SK-N-SH (cell line): ENCODE results near the gene MOSPD2. TPM values are rescaled to one million over a fixed set of nuclear protein-coding genes. Genes with fewer than 3 reads are reported as not detected.

Source experiments
- CTCF ChIA-PET: fragments of 300-600, 350-600 bp; formaldehyde crosslinking; extraction: SDS; loops from one replicate; lab custom pipeline; 2021; lab: Yijun Ruan, JAX
- POLR2A ChIA-PET: fragments of 350-600 bp; sonication (Branson Sonifier 250); formaldehyde crosslinking; extraction: SDS; loops from one replicate; lab custom pipeline; 2020; ENCODE audit warnings: antibody characterized with exemption, inconsistent platforms; lab: Yijun Ruan, JAX
- DNase-seq: peaks from one replicate; pipeline ENCODE4 v3.0.0; 2012
- H2AFZ ChIP-seq: fragments of 200-600 bp; sonication (generic); 2 replicates; pipeline ENCODE4 v1.8.1; 2016; ENCODE audit warnings: antibody characterized with exemption, mild to moderate bottlenecking, low read depth
- H3F3A ChIP-seq: fragments of 200-600 bp; sonication (generic); replicated peaks from 2 replicates; pipeline ENCODE3; 2016; ENCODE audit warnings: antibody characterized with exemption, mild to moderate bottlenecking; ENCODE audit not compliant: insufficient read depth
- H3K27ac ChIP-seq, 2 experiments: fragments of 200-500 bp in 1 of 2; fragments of 200-600 bp in 1 of 2; sonication (Bioruptor generic) in 1 of 2; sonication (generic), shearing (Covaris generic) in 1 of 2; 2 replicates each; pipeline versions ENCODE4 v1.5.1 to v1.6.1; 2014 to 2016; ENCODE audit warnings: low read depth in 2 of 2, inconsistent platforms in 1 of 2, low read length in 1 of 2, mild to moderate bottlenecking in 1 of 2, mixed read lengths in 1 of 2
- H3K27me3 ChIP-seq: fragments of 200-600 bp; sonication (generic), shearing (Covaris generic); 2 replicates; pipeline ENCODE4 v1.6.1; 2016; ENCODE audit warnings: mixed run types; ENCODE audit not compliant: insufficient read depth
- H3K36me3 ChIP-seq, 2 experiments: fragments of 200-500 bp in 1 of 2; fragments of 200-600 bp in 1 of 2; sonication (Bioruptor generic) in 1 of 2; sonication (generic) in 1 of 2; replicated peaks in 1 of 2; 2 replicates each; pipeline versions ENCODE3 to v1.5.1; 2014 to 2016; ENCODE audit warnings: low read length in 1 of 2, mild to moderate bottlenecking in 1 of 2; ENCODE audit not compliant: insufficient read depth in 2 of 2, control insufficient read depth in 1 of 2
- H3K4me1 ChIP-seq, 2 experiments: fragments of 200-500 bp in 1 of 2; fragments of 200-600 bp in 1 of 2; sonication (Bioruptor generic) in 1 of 2; sonication (generic), shearing (Covaris generic) in 1 of 2; 2 replicates each; pipeline versions ENCODE4 v1.5.1 to v1.6.1; 2014 to 2016; ENCODE audit warnings: low read depth in 1 of 2, low read length in 1 of 2, mixed run types in 1 of 2; ENCODE audit not compliant: insufficient read depth in 2 of 2, control insufficient read depth in 1 of 2
- H3K4me2 ChIP-seq: fragments of 200-600 bp; sonication (generic), shearing (Covaris generic); 2 replicates; pipeline ENCODE4 v1.6.1; 2017; ENCODE audit warnings: mixed run types
- H3K4me3 ChIP-seq, 2 experiments: fragments of 200-500 bp in 1 of 2; fragments of 200-600 bp in 1 of 2; sonication (Bioruptor generic) in 1 of 2; sonication (generic), shearing (Covaris generic) in 1 of 2; 2 replicates each; pipeline versions ENCODE4 v1.5.1 to v1.8.1; 2014 to 2016; ENCODE audit warnings: low read depth in 2 of 2, inconsistent platforms in 1 of 2, low read length in 1 of 2, mild to moderate bottlenecking in 1 of 2, mixed read lengths in 1 of 2, moderate library complexity in 1 of 2
- H3K79me2 ChIP-seq: fragments of 200-600 bp; sonication (generic); 2 replicates; pipeline ENCODE4 v1.8.1; 2017; ENCODE audit warnings: mild to moderate bottlenecking; ENCODE audit not compliant: insufficient read depth
- H3K9ac ChIP-seq: fragments of 200-600 bp; sonication (generic); 2 replicates; pipeline ENCODE4 v1.6.1; 2017; ENCODE audit warnings: mixed run types
- H3K9me2 ChIP-seq: fragments of 200-600 bp; sonication (generic); 2 replicates; pipeline ENCODE4 v1.6.1; 2017; ENCODE audit warnings: mixed run types
- H3K9me3 ChIP-seq: fragments of 200-600 bp; sonication (generic); 2 replicates; pipeline ENCODE4 v1.6.1; 2017; ENCODE audit warnings: mixed run types, mild to moderate bottlenecking, moderate library complexity
- H4K20me1 ChIP-seq: fragments of 200-600 bp; sonication (generic); 2 replicates; pipeline ENCODE4 v1.6.1; 2017; ENCODE audit warnings: mild to moderate bottlenecking, mixed run types; ENCODE audit not compliant: insufficient read depth
- CHD2 ChIP-seq: fragments of 150-350 bp; IDR thresholded peaks from 2 replicates; pipeline ENCODE4 v1.6.1; 2018; ENCODE audit warnings: low read length; ENCODE audit not compliant: partially characterized antibody
- ELF1 ChIP-seq: IDR thresholded peaks from 2 replicates; pipeline ENCODE4 v1.4.0; 2012
- GATA2 ChIP-seq: sonication (generic); formaldehyde crosslinking; IDR thresholded peaks from 2 replicates; pipeline ENCODE4 v1.5.0; 2020; ENCODE audit warnings: mild to moderate bottlenecking, missing genetic modification reagents
- MEF2A ChIP-seq: IDR thresholded peaks from 2 replicates; pipeline ENCODE4 v1.4.0; 2012; ENCODE audit warnings: low read depth, borderline replicate concordance
- MXI1 ChIP-seq: IDR thresholded peaks from 2 replicates; pipeline ENCODE4 v1.6.1; 2012; ENCODE audit warnings: mild to moderate bottlenecking, low read depth, low read length, improper control_type of control experiment
- NRF1 ChIP-seq: IDR thresholded peaks from 2 replicates; pipeline ENCODE4 v1.6.1; 2012; ENCODE audit warnings: low read depth, mild to moderate bottlenecking, low read length
- POLR2AphosphoS5 ChIP-seq: IDR thresholded peaks from 2 replicates; pipeline ENCODE4 v1.6.1; 2012; ENCODE audit warnings: low read depth, low read length
- RAD21 ChIP-seq: IDR thresholded peaks from 2 replicates; pipeline ENCODE4 v1.6.1; 2012; ENCODE audit warnings: mild to moderate bottlenecking, low read length
- RCOR1 ChIP-seq: fragments of 150-350 bp; IDR thresholded peaks from 2 replicates; pipeline ENCODE4 v1.6.1; 2017; ENCODE audit warnings: antibody characterized with exemption, low read length
- RFX5 ChIP-seq: IDR thresholded peaks from 2 replicates; pipeline ENCODE4 v1.6.1; 2012; ENCODE audit warnings: mild to moderate bottlenecking, improper control_type of control experiment, low read length
- RXRA ChIP-seq: IDR thresholded peaks from 2 replicates; pipeline ENCODE4 v1.4.0; 2012; ENCODE audit warnings: low read depth, mild to moderate bottlenecking, borderline replicate concordance
- SIN3A ChIP-seq: IDR thresholded peaks from 2 replicates; pipeline ENCODE4 v1.6.1; 2012; ENCODE audit warnings: low read depth, mild to moderate bottlenecking, low read length, moderate library complexity, borderline replicate concordance
- TAF1 ChIP-seq: IDR thresholded peaks from 2 replicates; pipeline ENCODE4 v1.6.1; 2012; ENCODE audit warnings: low read depth, mild to moderate bottlenecking, low read length, moderate library complexity, borderline replicate concordance
- YY1 ChIP-seq: IDR thresholded peaks from 2 replicates; pipeline ENCODE4 v1.4.0; 2012; ENCODE audit warnings: low read depth, mild to moderate bottlenecking
- WGBS: methylation state at CpG from one replicate; pipeline ENCODE4 v1.1.6; 2017; ENCODE audit warnings: low lambda C conversion rate; 5-methylcytosine and 5-hydroxymethylcytosine counted together
- polyA plus RNA-seq, 3 experiments: library from polyadenylated mRNA; depleted of rRNA; stranded (reverse); fragments of >200 nt; gene quantifications; 2 replicates each; pipeline ENCODE4 v1.2.3, GENCODE V29; 2012
- TF ChIP-seq, protein P1 (sequence below): fragments of 200-600 bp; sonication (generic); IDR thresholded peaks from 2 replicates; pipeline ENCODE4 v1.6.1; 2017; ENCODE audit warnings: antibody characterized with exemption, mild to moderate bottlenecking, moderate library complexity
- TF ChIP-seq, protein P2 (sequence below): IDR thresholded peaks from 2 replicates; pipeline ENCODE4 v1.4.0; 2012; ENCODE audit warnings: low read depth
- TF ChIP-seq, protein P3 (sequence below): IDR thresholded peaks from 2 replicates; pipeline ENCODE4; 2012

Gene MOSPD2
- polyA plus RNA-seq, 1 of the 3 experiments (the other 2 are of a cell fraction), result 7.6 TPM

DNA sequence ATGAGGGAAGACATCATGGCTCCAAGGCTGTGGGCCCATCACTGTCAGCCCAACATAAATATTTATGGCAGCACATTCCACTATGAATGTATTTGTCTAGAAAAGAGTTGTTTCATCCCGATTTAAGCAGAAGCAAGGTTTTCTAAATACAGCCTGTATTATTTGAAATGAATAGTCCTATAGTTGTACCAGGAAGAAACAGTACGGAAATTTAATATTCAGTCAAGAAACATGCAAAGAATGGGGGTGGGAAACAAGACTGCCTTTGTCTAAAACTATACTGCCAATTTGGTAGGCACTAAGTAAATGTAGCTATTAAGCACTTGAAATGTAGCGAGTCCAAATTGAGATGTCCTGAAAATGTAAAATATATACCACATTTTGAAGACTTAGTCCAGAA, 69.1 kb downstream of the MOSPD2 start:
- no peaks in the 10 kb centered on the region for H3K36me3 ChIP-seq
- H2AFZ ChIP-seq, result no peak overlapping the region
- H3F3A ChIP-seq, result no peaks in the 10 kb centered on the region
- H3K27ac ChIP-seq, result no peak overlapping the region
- ChIA-PET CTCF (no interaction called here), POLR2A (no interaction called here)
- H4K20me1 ChIP-seq, result no peaks in the 10 kb centered on the region
- no peaks in the 10 kb centered on the region for H3K27me3 ChIP-seq
- 41% methylated on average over 3 of the region's 3 CpGs for WGBS
- H3K4me2 ChIP-seq, result no peak overlapping the region
- no peaks in the 10 kb centered on the region for H3K9me2 ChIP-seq
- TF ChIP-seq YY1, result no peak
- TF ChIP-seq RCOR1, result no peak
- no peak for TF ChIP-seq GATA2 (CRISPR knock-in tag)
- no peaks in the 10 kb centered on the region for H3K79me2 ChIP-seq
- DNase-seq, result no peak
- H3K4me1 ChIP-seq, result 0 out of 4 replicates have a peak, but pooled peaks cover 0 to 2% of the 10 kb centered on the region in 2 experiments
- no peak overlapping the region for H3K4me3 ChIP-seq
- H3K9ac ChIP-seq, result no peak overlapping the region
- no peaks in the 10 kb centered on the region for H3K9me3 ChIP-seq

DNA sequence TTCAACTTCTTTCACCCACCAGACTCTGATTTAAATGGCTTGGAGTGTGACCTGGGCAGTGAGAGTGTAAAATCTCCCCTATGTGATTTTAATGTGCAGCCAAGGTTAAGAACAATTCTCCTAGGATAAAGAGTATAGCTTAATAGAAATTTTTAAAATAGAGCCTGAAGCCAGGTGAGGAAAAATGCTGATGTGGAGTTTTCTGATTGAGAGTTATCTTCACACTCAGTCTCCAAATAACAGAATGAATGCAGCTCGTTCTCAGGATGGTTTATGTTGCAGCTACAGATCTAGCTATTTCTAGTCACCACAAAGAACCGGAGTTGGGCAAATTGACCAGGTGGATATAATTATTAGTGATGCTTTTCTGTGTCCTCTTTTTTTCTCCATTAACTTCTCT, 70.7 kb downstream of the MOSPD2 start:
- Histone ChIP-seq H3K4me3 (no peak overlapping the region), H3K9me3 (no peaks in the 10 kb centered on the region), H3K4me1 (no peaks in the 10 kb centered on the region), H3K79me2 (no peaks in the 10 kb centered on the region), H3F3A (no peaks in the 10 kb centered on the region), H4K20me1 (no peaks in the 10 kb centered on the region)
- WGBS, result 45% methylated on average over 2 of the region's 2 CpGs
- POLR2A ChIA-PET, result no interaction called here
- TF ChIP-seq CHD2 (no peak), RFX5 (no peak), YY1 (no peak), MEF2A (no peak), POLR2AphosphoS5 (no peak), SIN3A (no peak), NRF1 (no peak), RAD21 (no peak), RXRA (no peak), RCOR1 (no peak), ELF1 (no peak), MXI1 (no peak), TAF1 (no peak)
- TF ChIP-seq, protein P1, sequence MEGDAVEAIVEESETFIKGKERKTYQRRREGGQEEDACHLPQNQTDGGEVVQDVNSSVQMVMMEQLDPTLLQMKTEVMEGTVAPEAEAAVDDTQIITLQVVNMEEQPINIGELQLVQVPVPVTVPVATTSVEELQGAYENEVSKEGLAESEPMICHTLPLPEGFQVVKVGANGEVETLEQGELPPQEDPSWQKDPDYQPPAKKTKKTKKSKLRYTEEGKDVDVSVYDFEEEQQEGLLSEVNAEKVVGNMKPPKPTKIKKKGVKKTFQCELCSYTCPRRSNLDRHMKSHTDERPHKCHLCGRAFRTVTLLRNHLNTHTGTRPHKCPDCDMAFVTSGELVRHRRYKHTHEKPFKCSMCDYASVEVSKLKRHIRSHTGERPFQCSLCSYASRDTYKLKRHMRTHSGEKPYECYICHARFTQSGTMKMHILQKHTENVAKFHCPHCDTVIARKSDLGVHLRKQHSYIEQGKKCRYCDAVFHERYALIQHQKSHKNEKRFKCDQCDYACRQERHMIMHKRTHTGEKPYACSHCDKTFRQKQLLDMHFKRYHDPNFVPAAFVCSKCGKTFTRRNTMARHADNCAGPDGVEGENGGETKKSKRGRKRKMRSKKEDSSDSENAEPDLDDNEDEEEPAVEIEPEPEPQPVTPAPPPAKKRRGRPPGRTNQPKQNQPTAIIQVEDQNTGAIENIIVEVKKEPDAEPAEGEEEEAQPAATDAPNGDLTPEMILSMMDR, result no peak
- TF ChIP-seq, protein P2, sequence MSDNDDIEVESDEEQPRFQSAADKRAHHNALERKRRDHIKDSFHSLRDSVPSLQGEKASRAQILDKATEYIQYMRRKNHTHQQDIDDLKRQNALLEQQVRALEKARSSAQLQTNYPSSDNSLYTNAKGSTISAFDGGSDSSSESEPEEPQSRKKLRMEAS, result no peak
- TF ChIP-seq, protein P3, sequence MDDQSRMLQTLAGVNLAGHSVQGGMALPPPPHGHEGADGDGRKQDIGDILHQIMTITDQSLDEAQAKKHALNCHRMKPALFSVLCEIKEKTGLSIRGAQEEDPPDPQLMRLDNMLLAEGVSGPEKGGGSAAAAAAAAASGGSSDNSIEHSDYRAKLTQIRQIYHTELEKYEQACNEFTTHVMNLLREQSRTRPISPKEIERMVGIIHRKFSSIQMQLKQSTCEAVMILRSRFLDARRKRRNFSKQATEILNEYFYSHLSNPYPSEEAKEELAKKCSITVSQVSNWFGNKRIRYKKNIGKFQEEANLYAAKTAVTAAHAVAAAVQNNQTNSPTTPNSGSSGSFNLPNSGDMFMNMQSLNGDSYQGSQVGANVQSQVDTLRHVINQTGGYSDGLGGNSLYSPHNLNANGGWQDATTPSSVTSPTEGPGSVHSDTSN, result no peak
- TF ChIP-seq, all 33 proteins: peak for 0
- DNase-seq, result no peak
- no peaks in the 10 kb centered on the region for H3K9me2 ChIP-seq
- H3K4me2 ChIP-seq, result no peak overlapping the region
- no peak overlapping the region for H3K9ac ChIP-seq
- H2AFZ ChIP-seq, result no peak overlapping the region
- H3K27ac ChIP-seq, result no peak overlapping the region
- no peaks in the 10 kb centered on the region for H3K27me3 ChIP-seq
- CTCF ChIA-PET, result interaction anchor here (0.7 kb wide), 1 partner anchor 16 kb away, joined by 3 read pairs; no protein-coding TSS in a partner anchor
- H3K36me3 ChIP-seq, result no peaks in the 10 kb centered on the region
